Myocyte (in vitro differentiated cells): ENCODE measurements around the gene CACTIN. TPM values are rescaled to one million over a fixed set of nuclear protein-coding genes. Genes with fewer than 3 reads are reported as not detected.

ENCODE experiments used
- DNase-seq: peaks from one replicate; pipeline ENCODE4 v3.0.0-alpha.2; 2012; ENCODE audit warnings: low read depth
- total RNA-seq: library from RNA; depleted of rRNA; stranded (reverse); fragments of >200 nt; gene quantifications from 2 replicates; pipeline ENCODE4 v1.2.3, GENCODE V29; 2014

The CACTIN gene
- total RNA-seq, 1 donor from 2014 or later = 33.8 TPM

GRCh38 chr19:3664879-3665642, 38.5 kb upstream of the CACTIN start:
- DNase-seq = no peak

GRCh38 chr19:3663838-3664237, 37.2 kb upstream of the CACTIN start:
- no peak for DNase-seq

GRCh38 chr19:3661284-3662238, 35.0 kb upstream of the CACTIN start:
- no peak for DNase-seq

- DNase-seq = peak; percentile 74
Measured at GRCh38 chr19:3660493-3661219, 34.1 kb upstream of the CACTIN start.

- DNase-seq = no peak
Measured at GRCh38 chr19:3659746-3660112, 33.1 kb upstream of the CACTIN start.

GRCh38 chr19:3658870-3659745, 32.5 kb upstream of the CACTIN start:
- peak; percentile 65 for DNase-seq

GRCh38 chr19:3658004-3658869, 31.6 kb upstream of the CACTIN start:
- DNase-seq = peak; percentile 44

- DNase-seq = no peak
Measured at GRCh38 chr19:3657395-3657769, 30.8 kb upstream of the CACTIN start.

GRCh38 chr19:3656747-3657394, 30.3 kb upstream of the CACTIN start:
- DNase-seq = no peak

GRCh38 chr19:3656073-3656746, 29.6 kb upstream of the CACTIN start:
- DNase-seq = peak; percentile 93

GRCh38 chr19:3655402-3656072, 28.9 kb upstream of the CACTIN start:
- DNase-seq = peak; percentile 100

GRCh38 chr19:3653865-3654513, 27.4 kb upstream of the CACTIN start:
- DNase-seq = no peak

- DNase-seq = no peak
Measured at GRCh38 chr19:3653081-3653795, 26.6 kb upstream of the CACTIN start.

- DNase-seq = no peak
Measured at GRCh38 chr19:3652422-3652821, 25.8 kb upstream of the CACTIN start.

- no peak for DNase-seq
Measured at GRCh38 chr19:3651684-3652083, 25.1 kb upstream of the CACTIN start.

- DNase-seq = no peak
Measured at GRCh38 chr19:3649888-3650287, 23.3 kb upstream of the CACTIN start.
